ENCODE measurements around the gene MLLT10.
A peak's percentile ranks its signal among the peaks of the same experiment; 100 is the strongest.

Gene MLLT10

DNA sequence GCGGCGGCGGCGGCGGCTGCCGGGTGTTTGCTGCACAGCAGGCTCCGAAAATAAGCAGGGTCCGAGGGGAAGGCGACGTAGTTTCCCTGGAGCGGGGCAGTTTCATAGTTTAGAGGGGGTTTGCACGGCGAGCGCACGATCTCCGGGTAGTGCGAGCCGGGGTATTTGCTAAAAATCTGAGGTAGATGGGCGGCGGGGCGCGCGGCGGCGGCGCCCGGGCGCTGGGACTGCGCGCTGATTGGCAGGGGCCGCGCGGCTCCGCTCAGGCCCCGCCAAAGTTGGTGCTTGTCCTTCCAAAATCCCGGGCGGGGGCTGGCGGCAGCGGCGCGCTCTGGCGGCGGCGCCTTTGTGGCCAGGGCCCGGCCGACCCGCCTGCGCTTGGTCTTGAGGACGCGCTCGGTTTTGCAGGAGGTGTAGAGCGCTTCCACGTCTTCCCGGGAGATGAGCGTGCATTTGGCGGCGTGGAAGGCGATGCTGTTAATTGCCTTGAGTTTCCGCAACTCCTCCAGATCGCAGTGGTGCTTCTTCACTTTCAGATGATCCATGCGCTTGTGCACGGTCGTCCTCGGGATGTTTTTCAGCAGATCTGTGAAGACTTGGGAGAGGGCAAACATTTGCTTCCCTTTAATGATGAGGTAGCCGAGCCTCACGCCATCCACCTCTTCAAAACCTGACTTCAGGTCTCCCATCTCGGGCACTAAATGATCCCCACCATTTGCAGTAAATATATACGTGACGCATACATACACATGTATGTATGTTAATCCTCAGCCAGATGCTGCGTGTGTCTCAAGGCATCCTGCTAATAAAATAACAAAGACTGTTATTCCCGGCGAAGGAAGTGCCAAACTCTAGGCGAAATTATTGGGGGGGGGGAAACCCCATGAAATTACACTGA is 16.6 kb upstream of the MLLT10 start:
- DNase-seq: peak; percentile 22

DNA sequence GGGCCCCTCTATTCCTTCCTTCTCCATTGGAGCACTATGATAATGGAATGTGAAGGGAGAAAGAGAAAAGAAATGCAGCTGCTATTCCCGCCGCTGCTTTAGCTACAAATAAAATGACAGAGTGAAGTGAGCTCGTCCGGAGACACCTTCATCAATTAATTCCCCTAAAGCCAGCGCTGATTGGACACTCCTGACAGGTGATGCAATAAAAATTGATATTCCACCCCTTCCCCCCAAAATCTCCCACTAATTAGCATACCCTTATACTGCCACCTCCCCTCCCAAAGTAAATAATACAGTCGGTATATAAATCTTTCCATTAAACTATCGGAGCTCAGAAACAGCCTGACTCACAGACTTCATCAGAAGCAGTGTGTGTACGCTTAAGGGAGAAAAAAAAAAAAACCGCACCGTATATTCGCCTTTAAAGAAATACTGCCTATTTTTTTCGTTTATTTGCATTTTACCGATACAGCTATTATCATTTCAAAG is 15.8 kb upstream of the MLLT10 start:
- DNase-seq: no peak

DNA sequence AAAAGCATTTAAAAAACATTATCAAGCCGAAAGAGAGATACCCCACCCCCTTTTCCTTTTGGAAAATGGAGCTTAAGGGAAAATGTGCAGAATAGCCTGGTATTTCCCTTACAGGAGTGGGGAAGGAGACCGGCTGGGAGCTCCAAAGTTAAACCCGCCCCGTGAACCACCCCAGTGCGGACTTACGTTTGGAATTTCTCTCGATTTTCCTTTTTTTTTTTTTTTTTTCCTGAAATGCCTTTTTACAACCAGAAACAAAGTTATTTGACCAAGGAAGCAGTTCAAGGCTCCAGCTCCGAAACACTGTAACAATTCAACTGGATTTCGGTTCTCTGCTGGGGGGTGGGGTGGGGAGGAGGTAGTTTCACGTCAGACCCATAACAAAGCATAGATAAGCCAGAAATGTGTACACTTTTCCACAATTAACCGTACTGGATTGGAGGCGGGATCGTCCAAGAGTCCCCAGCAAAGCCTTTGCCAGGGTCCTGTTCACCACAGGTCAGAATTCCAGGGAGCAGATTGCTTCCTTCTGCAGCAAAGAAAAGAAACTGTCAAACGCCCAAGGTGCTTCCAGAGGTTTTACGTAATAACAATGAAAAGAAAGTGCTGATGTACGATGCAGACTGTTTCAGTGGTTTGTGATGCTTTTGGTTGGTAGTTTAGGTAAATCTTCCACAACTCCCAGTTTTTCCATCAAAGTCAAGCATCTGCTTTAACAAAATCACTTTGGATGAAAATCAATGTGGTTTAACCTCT is 15.2 kb upstream of the MLLT10 start:
- DNase-seq: no peak

DNA sequence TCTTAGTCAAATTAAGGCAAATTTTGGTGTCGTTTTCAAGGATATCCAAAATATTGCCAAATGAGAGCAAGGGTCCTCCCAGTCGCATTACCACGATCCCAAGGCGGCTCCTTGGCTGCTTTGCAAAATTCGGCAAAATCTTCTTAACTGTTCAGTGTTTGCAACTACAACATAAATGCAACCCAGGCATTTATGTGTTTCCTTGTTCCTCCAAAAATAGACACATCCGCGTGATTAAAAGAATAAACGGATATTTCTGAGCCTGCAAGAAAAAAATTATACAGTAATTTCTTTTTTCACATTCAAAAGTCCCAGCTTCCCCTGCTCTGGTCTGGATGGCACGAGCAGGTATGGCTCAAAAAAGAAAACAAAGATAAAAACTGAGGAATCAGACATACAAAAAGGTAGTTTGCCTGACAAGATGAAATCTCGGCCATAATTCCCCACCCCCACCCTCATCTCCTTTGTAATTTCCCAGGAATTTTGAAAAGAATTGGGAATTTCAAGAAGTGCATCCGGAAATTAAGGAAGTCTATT is 14.6 kb upstream of the MLLT10 start:
- no peak for DNase-seq

DNA sequence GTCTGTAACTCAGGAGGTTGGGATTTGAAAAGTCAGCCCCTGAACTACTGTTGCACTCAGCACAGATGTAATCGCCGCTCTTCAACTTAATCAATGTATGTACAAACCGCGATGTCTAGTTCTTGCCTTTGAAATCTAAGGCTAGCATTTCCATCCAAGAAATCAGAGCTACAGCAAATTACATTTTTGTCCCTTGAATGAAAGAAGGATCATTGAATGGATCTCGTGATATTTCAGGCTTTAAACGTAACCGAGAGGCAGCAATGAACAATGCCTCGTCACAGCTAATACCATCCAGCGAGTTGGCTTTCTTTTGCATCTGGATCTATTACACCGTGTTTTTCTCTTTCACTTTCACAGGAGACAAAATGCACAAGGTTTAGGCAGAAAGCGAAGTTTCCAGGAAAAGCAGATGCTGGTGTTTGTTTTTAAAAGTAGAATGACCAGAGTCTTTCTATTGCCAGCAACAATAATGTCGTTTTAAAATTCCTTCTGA is 14.0 kb upstream of the MLLT10 start:
- no peak for DNase-seq

DNA sequence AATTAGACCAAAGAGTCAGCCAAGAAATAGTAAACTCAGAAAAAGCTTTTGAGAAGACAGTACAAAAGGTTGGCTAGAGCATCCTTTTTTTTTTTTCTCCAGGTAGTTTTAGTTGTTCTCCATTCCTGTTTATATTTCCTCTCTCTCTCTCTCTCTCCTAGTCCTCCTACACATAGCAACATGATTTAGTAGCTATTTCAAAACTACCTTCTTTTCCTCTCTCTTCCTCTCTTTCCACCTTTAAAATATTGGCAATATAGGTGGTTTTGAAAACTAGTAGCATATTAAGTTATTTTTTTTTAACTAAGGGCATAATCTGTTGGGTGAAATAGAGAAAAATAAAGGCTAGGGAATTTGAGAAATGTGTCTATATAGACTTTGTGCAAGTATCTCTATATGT is 13.5 kb upstream of the MLLT10 start:
- no peak for DNase-seq

DNA sequence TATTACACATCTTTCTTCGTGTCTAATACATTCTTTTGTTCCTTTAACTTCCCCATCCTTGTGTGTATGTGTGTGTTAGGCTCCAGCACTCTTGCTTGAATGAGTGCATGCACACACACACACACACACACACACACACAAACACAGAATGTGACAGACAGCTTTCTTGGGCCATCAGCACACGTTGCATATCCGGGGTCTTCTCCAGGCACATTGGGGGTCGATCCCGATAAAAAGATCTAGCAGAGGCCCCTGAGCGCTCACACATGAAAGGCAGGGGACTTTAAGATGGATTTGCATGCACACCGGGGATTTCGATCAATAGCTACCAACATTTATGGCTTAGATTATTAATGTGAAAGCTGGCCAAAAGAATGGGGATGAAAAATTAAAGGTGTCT is 13.1 kb upstream of the MLLT10 start:
- DNase-seq: no peak

DNA sequence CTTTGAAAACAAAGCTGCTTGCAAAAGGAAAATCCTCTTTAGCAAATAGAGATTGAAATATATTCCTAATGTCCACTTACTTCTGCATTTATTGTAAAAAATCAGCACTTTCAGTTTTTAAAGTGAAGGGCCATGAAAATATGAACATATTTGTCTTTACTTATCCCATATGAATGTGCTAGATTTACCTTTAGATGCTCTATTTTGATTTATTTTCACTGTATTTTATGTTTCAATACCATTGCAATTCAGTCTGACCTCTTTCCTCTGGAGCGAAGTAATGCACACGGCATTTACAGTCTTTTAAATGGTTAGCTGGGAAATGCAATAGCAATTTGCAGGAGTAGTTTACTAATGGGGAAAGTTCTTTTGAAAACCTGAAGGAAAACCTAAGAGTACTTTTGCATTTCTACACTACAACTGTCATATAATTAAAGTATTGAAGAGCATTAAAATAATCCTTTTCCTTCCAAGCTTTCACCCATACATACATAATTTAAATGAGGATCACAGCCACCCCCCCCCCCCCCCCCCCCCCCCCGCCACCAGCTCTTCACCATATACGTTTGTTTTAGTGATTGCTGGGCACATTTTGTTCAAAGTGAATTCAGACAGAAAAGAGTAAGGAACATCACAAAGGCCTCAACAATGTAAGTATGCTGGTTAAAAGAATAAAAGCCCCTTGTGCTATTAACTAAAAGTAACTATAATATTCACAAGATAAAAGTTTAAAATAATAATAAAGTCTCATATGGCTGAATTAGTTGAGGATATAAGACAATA is 12.1 kb upstream of the MLLT10 start:
- no peak for DNase-seq

DNA sequence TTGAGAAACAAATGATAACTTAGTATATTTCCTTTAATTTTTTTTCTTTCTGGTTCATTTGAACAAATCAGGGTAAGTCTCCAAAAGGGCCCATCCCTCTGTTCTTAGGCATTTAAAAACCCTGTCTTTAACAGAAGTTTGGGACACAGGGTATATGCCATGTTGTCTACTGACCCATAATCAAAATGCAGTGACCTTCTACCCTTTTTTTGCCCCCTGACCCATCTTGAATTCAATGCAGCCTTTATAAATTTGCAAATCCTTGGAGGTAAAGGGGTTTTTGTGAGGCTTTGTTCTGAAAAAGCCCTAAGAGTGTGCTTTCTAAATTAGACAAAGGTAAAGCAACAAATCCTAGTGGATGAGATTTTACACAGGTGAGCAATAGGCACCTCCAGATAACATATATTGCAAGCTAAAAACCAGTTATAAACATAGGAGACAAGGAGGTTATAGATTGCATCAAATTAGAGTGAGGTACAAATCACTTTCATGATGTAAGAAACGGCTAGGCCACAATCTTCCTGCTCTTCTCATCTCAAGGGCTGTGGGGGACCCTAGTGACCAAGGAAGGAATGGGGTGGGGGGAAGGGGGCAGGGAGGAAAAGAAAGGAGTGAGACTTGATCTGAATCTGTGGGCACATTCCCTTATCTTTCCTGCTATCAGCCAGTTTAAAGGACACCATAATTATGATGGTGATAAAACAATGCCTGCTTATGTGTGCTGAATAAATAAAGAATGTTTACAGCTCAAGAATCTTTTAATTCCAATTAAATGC is 11.2 kb upstream of the MLLT10 start:
- no peak for DNase-seq

DNA sequence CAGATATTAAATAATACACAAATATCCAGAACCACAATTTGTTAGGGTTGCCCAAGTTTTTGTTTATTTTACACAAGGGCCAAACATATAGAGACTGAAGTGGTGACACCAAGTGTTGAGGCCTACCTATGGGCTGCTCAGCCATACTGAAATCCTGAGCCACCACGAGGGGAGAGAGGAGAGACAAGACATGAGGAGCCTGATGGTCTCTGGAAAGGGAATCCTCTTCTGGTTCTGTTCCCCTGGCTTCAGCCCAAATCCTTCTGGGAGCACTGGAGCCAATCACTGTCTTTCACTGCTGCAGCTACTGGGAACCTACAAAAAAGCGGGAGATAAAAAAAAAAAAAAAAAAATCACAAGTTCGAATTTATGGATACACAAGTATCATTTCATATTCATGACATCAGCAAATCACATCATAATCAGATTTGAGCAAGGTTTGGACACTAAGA is 10.4 kb upstream of the MLLT10 start:
- DNase-seq: no peak

DNA sequence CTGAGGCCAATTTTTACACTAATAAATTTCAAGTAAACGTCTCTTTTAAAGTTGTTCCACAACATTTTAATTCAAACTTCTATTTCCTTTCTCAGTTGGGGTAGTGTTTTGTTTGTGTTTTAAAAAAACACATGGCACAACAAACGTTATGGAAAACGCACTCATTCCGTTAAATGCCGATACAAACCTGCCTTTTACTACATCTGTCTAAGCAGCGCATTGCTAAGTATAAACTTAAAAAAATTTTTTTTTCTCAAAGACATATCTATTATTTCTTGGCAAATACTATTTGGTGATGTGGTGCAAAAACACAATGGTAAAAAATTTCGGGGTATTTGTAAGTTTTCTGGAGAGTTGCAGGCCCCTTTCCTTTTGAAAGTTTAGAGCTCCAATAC is 9.9 kb upstream of the MLLT10 start:
- no peak for DNase-seq

DNA sequence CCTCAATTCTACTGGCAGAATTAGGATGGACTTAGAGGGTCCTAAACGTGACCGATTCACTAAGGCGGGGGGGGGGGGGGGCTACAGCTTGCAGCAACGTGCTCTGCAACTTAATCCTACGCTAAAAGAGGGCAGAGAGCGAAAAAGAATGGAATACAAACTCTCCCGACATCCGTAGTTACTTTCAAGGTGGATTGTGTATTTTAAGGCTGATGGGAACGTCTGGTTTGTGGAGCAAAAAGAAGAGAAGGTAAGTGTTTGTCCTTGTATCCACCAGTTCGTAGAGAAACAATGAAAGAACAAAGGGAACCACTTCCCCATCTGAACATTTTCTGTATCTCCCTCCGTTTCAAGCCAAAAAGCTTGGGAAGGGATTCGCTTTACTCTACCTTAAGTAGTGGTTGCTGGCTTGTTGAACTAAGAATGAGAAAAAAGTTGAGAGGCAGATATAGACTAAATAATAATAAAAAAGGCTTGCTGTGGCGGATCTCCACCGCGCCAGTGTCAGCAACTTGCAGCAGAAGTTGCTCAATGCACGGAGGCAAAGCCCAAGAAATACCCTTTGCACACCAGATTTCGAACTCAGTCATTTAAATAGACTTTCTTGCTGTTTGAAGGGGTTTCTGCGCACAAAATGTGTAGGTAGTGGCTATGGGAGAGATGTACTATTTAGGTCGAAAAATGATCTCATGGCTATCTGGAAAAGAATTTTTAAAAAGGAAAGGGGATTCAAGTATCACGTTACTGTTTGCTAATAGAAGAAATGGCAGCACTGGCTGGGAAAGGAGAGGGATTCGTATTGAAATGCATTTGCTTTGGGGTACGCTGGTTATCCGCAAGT is 9.3 kb upstream of the MLLT10 start:
- no peak for DNase-seq

DNA sequence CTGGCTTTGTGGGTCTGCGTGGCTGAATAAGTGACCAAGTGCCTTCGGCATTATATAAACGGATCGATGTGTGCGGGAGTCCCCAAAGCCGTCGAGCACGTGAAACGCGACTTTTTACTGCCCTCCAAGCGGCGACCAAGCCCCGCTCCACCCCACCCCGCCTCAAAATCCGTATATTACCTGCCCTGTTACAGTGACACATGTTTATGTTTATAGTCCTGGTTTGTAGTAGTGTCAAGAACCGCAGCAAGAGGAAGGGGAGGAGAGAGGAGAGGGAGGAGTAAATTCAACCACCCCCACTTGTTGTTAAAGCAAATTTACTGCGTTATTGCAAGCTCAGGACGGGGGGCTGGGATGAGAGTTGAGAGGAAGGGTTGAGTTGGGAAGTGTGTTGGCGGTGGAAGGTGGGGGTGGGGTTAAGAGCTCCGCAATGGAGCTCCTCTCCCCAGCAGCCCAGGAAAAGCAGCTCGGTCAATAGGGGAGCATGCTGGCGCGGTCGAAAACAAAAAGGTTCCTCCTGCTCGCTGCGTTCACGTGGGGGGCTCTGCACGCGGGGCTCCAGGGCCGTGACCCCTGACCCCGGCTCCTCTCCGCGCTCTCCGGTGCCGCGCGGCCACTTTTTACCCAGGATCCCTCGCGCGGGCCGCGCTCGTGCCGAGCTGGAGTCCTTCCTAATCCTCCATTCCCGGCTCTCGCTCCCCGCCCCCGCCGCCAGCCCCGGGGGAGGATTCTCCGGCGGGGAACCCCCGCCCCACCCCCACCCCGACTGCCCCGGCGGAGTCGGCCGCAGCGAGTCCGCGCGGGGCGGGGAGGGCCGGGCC is 8.5 kb upstream of the MLLT10 start, which contains the start of gene SKIDA1:
Gene SKIDA1 (minus strand): TSS at position 316 of the 821 bp plus-strand sequence. CDS start 7,860 bp downstream, outside the sequence.
- DNase-seq: peak; percentile 65

DNA sequence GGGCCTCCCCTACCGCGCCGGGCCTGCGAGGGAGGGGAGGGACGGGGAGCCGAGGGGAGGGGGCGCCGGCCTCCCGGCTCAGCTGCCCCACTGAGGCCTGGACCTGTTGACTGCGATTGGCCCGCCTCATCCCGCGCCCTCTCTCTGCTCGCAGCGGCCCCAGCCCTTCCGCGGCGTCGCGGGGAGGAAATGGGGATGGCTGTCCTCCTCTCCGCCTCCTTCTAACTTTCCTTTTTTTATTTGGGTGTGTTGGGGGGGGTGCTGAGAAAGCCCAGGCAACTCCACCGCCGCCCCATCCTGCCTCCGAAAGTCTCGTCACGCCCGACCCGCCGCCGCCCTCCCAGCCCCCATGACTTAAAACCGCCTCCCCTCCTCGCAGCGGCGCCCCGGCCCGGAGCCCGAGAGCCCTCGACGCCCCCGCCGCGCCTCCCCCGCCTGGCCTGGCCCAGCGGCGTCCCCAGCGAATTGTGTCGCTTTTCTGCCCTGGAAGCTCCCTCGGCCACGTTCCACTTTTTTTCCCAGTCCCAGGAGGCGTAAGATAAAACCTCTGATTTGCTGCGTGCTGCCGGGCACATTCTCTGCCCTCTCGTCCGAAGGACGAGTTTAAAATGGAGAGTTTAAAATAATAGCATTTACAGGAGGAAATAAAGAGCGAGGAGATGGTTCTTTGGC is 7.7 kb upstream of the MLLT10 start:
- peak; percentile 46 for DNase-seq

DNA sequence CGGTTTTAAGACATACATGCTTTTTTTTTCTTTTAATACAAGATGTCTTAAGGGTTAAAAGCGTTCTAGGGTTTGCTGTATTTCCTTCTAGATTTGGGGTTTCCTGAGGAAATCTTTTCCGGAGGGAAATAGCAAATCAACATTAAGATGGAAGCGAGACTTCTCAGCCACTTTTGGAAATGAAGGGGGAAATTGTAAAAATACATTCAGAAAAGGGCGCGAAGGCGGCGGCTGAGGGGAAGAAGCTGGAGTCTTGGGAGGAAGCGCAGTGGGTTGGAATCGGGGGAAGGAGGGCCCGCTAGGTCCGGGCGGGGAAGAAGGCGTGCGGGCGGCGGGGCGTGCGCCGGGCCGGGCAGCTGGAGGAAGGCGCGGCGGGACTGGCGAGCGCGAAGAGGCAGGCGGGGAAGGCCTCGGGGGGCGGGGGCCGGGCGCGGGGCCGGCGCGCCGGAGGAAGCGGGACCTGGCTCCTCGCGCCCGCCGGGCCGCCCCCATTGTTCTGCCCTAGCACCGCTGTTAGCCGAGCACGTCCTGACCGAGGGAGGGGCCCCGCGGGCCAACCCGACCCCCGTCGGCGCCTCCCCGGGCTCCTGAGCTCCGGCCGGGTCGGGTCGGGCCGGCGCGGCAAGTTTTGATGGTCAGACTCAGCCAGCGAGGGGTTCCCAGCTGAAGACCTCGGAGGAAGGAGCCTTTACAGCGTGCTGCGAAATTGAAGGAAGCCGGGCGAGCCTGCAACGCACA is 7.0 kb upstream of the MLLT10 start:
- DNase-seq: peak; percentile 30

DNA sequence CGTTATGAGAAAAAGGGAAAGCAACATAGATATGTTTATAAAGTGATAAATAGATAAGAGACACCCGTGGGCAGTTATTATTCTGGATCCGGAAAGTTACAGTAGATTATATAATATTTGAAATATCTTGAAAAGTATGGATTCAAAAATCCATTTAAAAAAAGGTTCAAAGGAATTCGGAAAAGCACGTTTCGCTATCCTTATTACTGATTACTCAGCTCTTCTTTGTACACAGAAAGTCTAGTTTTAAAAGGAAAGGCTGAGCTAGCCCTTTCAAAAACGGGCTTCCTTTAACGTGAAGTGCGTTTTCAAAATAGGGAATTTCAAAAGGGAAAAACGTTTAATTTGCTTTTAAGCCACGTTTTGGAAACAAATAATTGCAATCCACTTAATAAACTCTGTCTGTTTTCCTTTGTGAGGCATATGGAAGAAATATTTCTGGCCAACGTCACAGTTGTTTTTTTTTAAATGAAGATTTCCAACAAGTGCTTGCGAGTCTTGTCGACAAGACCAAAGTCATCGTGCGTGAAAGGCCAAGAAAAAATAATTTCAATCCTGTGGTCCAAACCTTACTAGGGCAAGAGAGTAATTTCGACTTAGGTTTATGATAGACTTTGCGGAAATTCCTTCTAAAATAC is 6.3 kb upstream of the MLLT10 start:
- no peak for DNase-seq

DNA sequence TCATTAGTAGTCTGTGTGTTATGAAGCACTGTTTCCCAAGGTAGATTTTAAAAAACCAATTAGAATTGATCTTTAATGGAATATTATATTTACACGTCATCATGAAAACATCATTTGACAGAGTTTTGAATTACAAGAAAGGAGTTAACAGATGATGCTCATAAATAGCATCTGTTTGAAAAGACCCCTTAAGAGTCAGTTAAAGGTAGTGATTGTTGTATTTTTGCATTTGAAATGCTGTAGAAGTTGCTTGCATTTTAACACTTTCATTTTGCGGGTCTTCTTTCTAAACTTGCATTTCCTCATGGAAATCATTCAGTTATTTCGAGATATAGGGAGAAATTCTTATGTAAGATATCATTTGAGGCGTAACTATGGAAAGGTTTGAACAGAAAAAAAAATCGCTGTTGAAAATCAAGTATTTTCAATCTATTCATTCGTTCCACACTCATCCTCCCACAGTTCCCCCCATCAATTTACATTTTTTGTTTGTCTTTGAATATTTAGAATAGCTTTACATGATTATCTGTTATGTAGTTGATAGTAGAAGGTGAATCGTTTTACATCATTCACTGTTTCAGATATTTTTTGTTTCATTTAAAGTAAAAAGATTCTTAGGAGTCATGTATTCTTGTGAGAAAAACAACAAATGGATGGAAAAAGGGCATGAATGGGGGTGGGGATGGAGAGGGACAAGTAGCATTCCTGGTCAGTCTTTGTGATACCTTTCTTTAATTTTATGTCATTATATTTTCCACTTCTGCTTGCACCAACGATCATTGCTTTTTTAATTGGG is 5.6 kb upstream of the MLLT10 start:
- DNase-seq: no peak
